SK-N-SH (cell line): ENCODE results near the gene KDELR1. TPM values are rescaled to one million over a fixed set of nuclear protein-coding genes. Genes with fewer than 3 reads are reported as not detected.

Source experiments
- CTCF ChIA-PET: fragments of 300-600, 350-600 bp; formaldehyde crosslinking; extraction: SDS; loops from one replicate; lab custom pipeline; 2021; lab: Yijun Ruan, JAX
- POLR2A ChIA-PET: fragments of 350-600 bp; sonication (Branson Sonifier 250); formaldehyde crosslinking; extraction: SDS; loops from one replicate; lab custom pipeline; 2020; ENCODE audit warnings: antibody characterized with exemption, inconsistent platforms; lab: Yijun Ruan, JAX
- DNase-seq: peaks from one replicate; pipeline ENCODE4 v3.0.0; 2012
- H2AFZ ChIP-seq: fragments of 200-600 bp; sonication (generic); 2 replicates; pipeline ENCODE4 v1.8.1; 2016; ENCODE audit warnings: antibody characterized with exemption, mild to moderate bottlenecking, low read depth
- H3F3A ChIP-seq: fragments of 200-600 bp; sonication (generic); replicated peaks from 2 replicates; pipeline ENCODE3; 2016; ENCODE audit warnings: antibody characterized with exemption, mild to moderate bottlenecking; ENCODE audit not compliant: insufficient read depth
- H3K27ac ChIP-seq, 2 experiments: fragments of 200-500 bp in 1 of 2; fragments of 200-600 bp in 1 of 2; sonication (Bioruptor generic) in 1 of 2; sonication (generic), shearing (Covaris generic) in 1 of 2; 2 replicates each; pipeline versions ENCODE4 v1.5.1 to v1.6.1; 2014 to 2016; ENCODE audit warnings: low read depth in 2 of 2, inconsistent platforms in 1 of 2, low read length in 1 of 2, mild to moderate bottlenecking in 1 of 2, mixed read lengths in 1 of 2
- H3K27me3 ChIP-seq: fragments of 200-600 bp; sonication (generic), shearing (Covaris generic); 2 replicates; pipeline ENCODE4 v1.6.1; 2016; ENCODE audit warnings: mixed run types; ENCODE audit not compliant: insufficient read depth
- H3K36me3 ChIP-seq, 2 experiments: fragments of 200-500 bp in 1 of 2; fragments of 200-600 bp in 1 of 2; sonication (Bioruptor generic) in 1 of 2; sonication (generic) in 1 of 2; replicated peaks in 1 of 2; 2 replicates each; pipeline versions ENCODE3 to v1.5.1; 2014 to 2016; ENCODE audit warnings: low read length in 1 of 2, mild to moderate bottlenecking in 1 of 2; ENCODE audit not compliant: insufficient read depth in 2 of 2, control insufficient read depth in 1 of 2
- H3K4me1 ChIP-seq, 2 experiments: fragments of 200-500 bp in 1 of 2; fragments of 200-600 bp in 1 of 2; sonication (Bioruptor generic) in 1 of 2; sonication (generic), shearing (Covaris generic) in 1 of 2; 2 replicates each; pipeline versions ENCODE4 v1.5.1 to v1.6.1; 2014 to 2016; ENCODE audit warnings: low read depth in 1 of 2, low read length in 1 of 2, mixed run types in 1 of 2; ENCODE audit not compliant: insufficient read depth in 2 of 2, control insufficient read depth in 1 of 2
- H3K4me2 ChIP-seq: fragments of 200-600 bp; sonication (generic), shearing (Covaris generic); 2 replicates; pipeline ENCODE4 v1.6.1; 2017; ENCODE audit warnings: mixed run types
- H3K4me3 ChIP-seq, 2 experiments: fragments of 200-500 bp in 1 of 2; fragments of 200-600 bp in 1 of 2; sonication (Bioruptor generic) in 1 of 2; sonication (generic), shearing (Covaris generic) in 1 of 2; 2 replicates each; pipeline versions ENCODE4 v1.5.1 to v1.8.1; 2014 to 2016; ENCODE audit warnings: low read depth in 2 of 2, inconsistent platforms in 1 of 2, low read length in 1 of 2, mild to moderate bottlenecking in 1 of 2, mixed read lengths in 1 of 2, moderate library complexity in 1 of 2
- H3K79me2 ChIP-seq: fragments of 200-600 bp; sonication (generic); 2 replicates; pipeline ENCODE4 v1.8.1; 2017; ENCODE audit warnings: mild to moderate bottlenecking; ENCODE audit not compliant: insufficient read depth
- H3K9ac ChIP-seq: fragments of 200-600 bp; sonication (generic); 2 replicates; pipeline ENCODE4 v1.6.1; 2017; ENCODE audit warnings: mixed run types
- H3K9me2 ChIP-seq: fragments of 200-600 bp; sonication (generic); 2 replicates; pipeline ENCODE4 v1.6.1; 2017; ENCODE audit warnings: mixed run types
- H3K9me3 ChIP-seq: fragments of 200-600 bp; sonication (generic); 2 replicates; pipeline ENCODE4 v1.6.1; 2017; ENCODE audit warnings: mixed run types, mild to moderate bottlenecking, moderate library complexity
- H4K20me1 ChIP-seq: fragments of 200-600 bp; sonication (generic); 2 replicates; pipeline ENCODE4 v1.6.1; 2017; ENCODE audit warnings: mild to moderate bottlenecking, mixed run types; ENCODE audit not compliant: insufficient read depth
- ELF1 ChIP-seq: IDR thresholded peaks from 2 replicates; pipeline ENCODE4 v1.4.0; 2012
- EZH2phosphoT487 ChIP-seq: fragments of 200-600 bp; sonication (generic); IDR thresholded peaks from 2 replicates; pipeline ENCODE4 v1.6.1; 2017; ENCODE audit warnings: low read depth, mixed run types, mild to moderate bottlenecking, antibody characterized with exemption, moderate library complexity, borderline replicate concordance
- FOSL2 ChIP-seq: IDR thresholded peaks from 2 replicates; pipeline ENCODE4 v1.4.0; 2012; ENCODE audit warnings: low read depth, mild to moderate bottlenecking, moderate library complexity, borderline replicate concordance
- GABPA ChIP-seq: IDR thresholded peaks from 2 replicates; pipeline ENCODE4 v1.4.0; 2012; ENCODE audit warnings: low read depth, mild to moderate bottlenecking
- JUND ChIP-seq: IDR thresholded peaks from 2 replicates; pipeline ENCODE4 v1.4.0; 2012
- NRF1 ChIP-seq: IDR thresholded peaks from 2 replicates; pipeline ENCODE4 v1.6.1; 2012; ENCODE audit warnings: low read depth, mild to moderate bottlenecking, low read length
- POLR2AphosphoS5 ChIP-seq: IDR thresholded peaks from 2 replicates; pipeline ENCODE4 v1.6.1; 2012; ENCODE audit warnings: low read depth, low read length
- RCOR1 ChIP-seq: fragments of 150-350 bp; IDR thresholded peaks from 2 replicates; pipeline ENCODE4 v1.6.1; 2017; ENCODE audit warnings: antibody characterized with exemption, low read length
- RFX5 ChIP-seq: IDR thresholded peaks from 2 replicates; pipeline ENCODE4 v1.6.1; 2012; ENCODE audit warnings: mild to moderate bottlenecking, improper control_type of control experiment, low read length
- SMC3 ChIP-seq: IDR thresholded peaks from 2 replicates; pipeline ENCODE4 v1.6.1; 2012; ENCODE audit warnings: low read depth, low read length, improper control_type of control experiment
- WGBS: methylation state at CpG from one replicate; pipeline ENCODE4 v1.1.6; 2017; ENCODE audit warnings: low lambda C conversion rate; 5-methylcytosine and 5-hydroxymethylcytosine counted together
- polyA plus RNA-seq, 3 experiments: library from polyadenylated mRNA; depleted of rRNA; stranded (reverse); fragments of >200 nt; gene quantifications; 2 replicates each; pipeline ENCODE4 v1.2.3, GENCODE V29; 2012
- TF ChIP-seq, protein P1 (sequence below): IDR thresholded peaks from 2 replicates; pipeline ENCODE4 v1.4.0; 2012; ENCODE audit warnings: low read depth
- TF ChIP-seq, protein P2 (sequence below): IDR thresholded peaks from 2 replicates; pipeline ENCODE4 v1.4.0; 2012; ENCODE audit warnings: low read depth, borderline replicate concordance

Gene KDELR1
- polyA plus RNA-seq, 1 of the 3 experiments (the other 2 are of a cell fraction) = 138 TPM

DNA sequence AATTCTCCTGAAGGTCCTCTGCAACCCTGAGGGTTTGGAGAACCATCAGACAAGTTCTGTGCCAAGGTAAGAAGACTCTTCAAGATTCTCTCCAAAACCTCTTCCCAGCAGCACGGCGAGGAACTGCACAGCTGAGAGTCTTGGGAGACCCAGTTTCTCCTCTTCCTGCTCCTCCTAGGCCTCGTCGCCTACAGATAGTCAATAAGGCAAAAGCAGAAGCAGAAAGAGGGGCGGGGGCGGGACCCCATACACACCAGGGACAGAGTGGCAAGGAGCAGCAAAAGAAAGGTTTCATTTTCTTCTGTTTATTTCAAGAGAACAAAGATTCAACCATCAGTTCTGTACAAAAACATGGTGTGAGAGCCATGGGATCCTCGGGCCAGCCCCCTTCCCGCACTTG, 9.1 kb downstream of the KDELR1 start:
- H3K4me3 ChIP-seq = no peak overlapping the region
- H3K4me2 ChIP-seq = no peak overlapping the region
- TF ChIP-seq RCOR1 = no peak
- no peak for TF ChIP-seq GABPA
- no peak for TF ChIP-seq JUND
- no peak for TF ChIP-seq NRF1
- TF ChIP-seq, all 33 proteins: peak for 0
- H3K27ac ChIP-seq = no peak overlapping the region
- no peaks in the 10 kb centered on the region for H3K4me1 ChIP-seq
- no peak overlapping the region for H2AFZ ChIP-seq
- no peaks in the 10 kb centered on the region for H3K27me3 ChIP-seq
- H3K9me3 ChIP-seq = no peaks in the 10 kb centered on the region
- H3K36me3 ChIP-seq = peaks cover 30 to 49% of the 10 kb centered on the region in 2 experiments
- H3K9ac ChIP-seq = no peak overlapping the region
- no peaks in the 10 kb centered on the region for H3K9me2 ChIP-seq
- CTCF ChIA-PET = interaction anchor here (4.4 kb wide), 1 partner anchor 8 kb away, joined by 26 read pairs; the partner anchor contains the start of gene KDELR1
- no peak for DNase-seq
- peaks cover 16% of the 10 kb centered on the region; the same call in 1 of the 2 replicates for H3K79me2 ChIP-seq
- WGBS = 92% methylated on average over 8 of the region's 8 CpGs
- H3F3A ChIP-seq = peaks cover 16% of the 10 kb centered on the region
- no peaks in the 10 kb centered on the region for H4K20me1 ChIP-seq
- POLR2A ChIA-PET = no interaction called here

DNA sequence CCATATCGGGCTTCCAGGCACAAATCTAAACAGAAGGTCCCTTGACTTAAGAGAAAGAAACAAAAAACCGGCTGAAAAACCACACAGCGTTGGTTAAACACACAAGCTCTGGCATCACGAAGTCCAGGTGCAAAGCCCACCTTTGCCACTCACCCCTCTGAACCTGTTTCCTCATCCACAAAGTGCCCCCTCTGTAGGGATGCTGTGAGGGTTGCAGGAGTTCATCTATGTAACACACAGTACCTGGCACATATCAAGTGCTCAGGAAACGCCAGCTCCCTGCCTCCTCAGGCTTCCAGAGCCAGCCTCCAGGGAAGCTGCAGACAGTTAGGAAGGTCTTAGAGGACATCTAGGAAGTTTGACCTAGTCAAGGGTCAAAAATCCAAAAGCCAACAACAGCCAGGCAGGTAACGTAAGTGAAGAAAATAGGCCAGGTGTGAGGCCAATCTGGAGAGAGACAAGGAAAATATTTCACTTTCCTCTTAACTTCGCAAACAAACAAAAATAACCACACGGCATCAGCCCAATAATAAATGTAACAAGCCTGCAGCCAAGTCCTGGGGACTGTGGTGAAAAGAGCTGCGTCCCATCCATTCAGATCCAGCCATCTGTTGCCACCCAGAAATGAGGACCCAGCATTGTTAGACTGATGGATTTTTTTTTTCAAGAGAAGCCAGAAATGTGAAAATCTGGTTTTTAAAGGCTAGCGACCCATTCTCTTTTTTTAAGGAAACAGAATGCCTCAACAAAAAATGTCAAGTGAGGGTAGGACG, 10.0 kb downstream of the KDELR1 start:
- no peak for DNase-seq
- Histone ChIP-seq H4K20me1 (no peaks in the 10 kb centered on the region), H3K4me1 (no peaks in the 10 kb centered on the region)
- WGBS = 87% methylated on average over 11 of the region's 11 CpGs
- no peak for TF ChIP-seq POLR2AphosphoS5
- no peak for TF ChIP-seq FOSL2
- no peak for TF ChIP-seq SMC3
- TF ChIP-seq EZH2phosphoT487 = no peak
- TF ChIP-seq, protein P1, sequence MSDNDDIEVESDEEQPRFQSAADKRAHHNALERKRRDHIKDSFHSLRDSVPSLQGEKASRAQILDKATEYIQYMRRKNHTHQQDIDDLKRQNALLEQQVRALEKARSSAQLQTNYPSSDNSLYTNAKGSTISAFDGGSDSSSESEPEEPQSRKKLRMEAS = no peak
- TF ChIP-seq, protein P2, sequence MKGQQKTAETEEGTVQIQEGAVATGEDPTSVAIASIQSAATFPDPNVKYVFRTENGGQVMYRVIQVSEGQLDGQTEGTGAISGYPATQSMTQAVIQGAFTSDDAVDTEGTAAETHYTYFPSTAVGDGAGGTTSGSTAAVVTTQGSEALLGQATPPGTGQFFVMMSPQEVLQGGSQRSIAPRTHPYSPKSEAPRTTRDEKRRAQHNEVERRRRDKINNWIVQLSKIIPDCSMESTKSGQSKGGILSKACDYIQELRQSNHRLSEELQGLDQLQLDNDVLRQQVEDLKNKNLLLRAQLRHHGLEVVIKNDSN = no peak
- TF ChIP-seq ELF1 = no peak
- TF ChIP-seq RFX5 = no peak
- TF ChIP-seq, all 33 proteins: peak for 0
- Histone ChIP-seq H3K9me3 (no peaks in the 10 kb centered on the region), H3F3A (peaks cover 10% of the 10 kb centered on the region), H3K9me2 (no peaks in the 10 kb centered on the region), H3K4me3 (no peak overlapping the region), H3K36me3 (peaks cover 27 to 40% of the 10 kb centered on the region in 2 experiments), H3K4me2 (no peak overlapping the region), H3K27ac (no peak overlapping the region), H3K27me3 (no peaks in the 10 kb centered on the region), H3K79me2 (peaks cover 7% of the 10 kb centered on the region; the same call in 1 of the 2 replicates), H2AFZ (no peak overlapping the region), H3K9ac (no peak overlapping the region)
- ChIA-PET CTCF (interaction anchor here (0.6 to 4.4 kb wide), 3 partner anchors 9 to 182 kb away, joined by 3 to 26 read pairs (median 4); partner anchors contain the start of gene KDELR1), POLR2A (interaction anchor here (1.0 to 1.5 kb wide), 2 partner anchors 10 to 31 kb away, joined by 3 to 4 read pairs; partner anchors contain the start of gene KDELR1)
